Astrocyte (in vitro differentiated cells and primary cell): Measurements from ENCODE around the gene WBP1.

Experiments used
- CTCF ChIP-seq: IDR thresholded peaks from 2 replicates; pipeline ENCODE4 v1.5.1; 2011; ENCODE audit warnings: low read depth, mild to moderate bottlenecking, inconsistent platforms, low read length, moderate library complexity; ENCODE audit not compliant: insufficient read depth
- EZH2 ChIP-seq: IDR thresholded peaks from 2 replicates; pipeline ENCODE4 v1.6.1; 2012; ENCODE audit warnings: mild to moderate bottlenecking, low read length, inconsistent platforms; ENCODE audit not compliant: insufficient read depth

- no peak for TF ChIP-seq CTCF
- no peak for TF ChIP-seq EZH2
These were observed 39.9 kb upstream of the WBP1 start for GRCh38 chr2:74418312-74418711.
